ENCODE data around the gene KRTAP1-1.
"Not testable (repeated sequence)": the region's sequence is repeated elsewhere in the genome, so short reads cannot be mapped to it uniquely, and the experiment has no call there.

KRTAP1-1 gene

GRCh38 chr17:41009936-41010335 is 31.3 kb downstream of the KRTAP1-1 start:
- DNase-seq = no peak

DNA sequence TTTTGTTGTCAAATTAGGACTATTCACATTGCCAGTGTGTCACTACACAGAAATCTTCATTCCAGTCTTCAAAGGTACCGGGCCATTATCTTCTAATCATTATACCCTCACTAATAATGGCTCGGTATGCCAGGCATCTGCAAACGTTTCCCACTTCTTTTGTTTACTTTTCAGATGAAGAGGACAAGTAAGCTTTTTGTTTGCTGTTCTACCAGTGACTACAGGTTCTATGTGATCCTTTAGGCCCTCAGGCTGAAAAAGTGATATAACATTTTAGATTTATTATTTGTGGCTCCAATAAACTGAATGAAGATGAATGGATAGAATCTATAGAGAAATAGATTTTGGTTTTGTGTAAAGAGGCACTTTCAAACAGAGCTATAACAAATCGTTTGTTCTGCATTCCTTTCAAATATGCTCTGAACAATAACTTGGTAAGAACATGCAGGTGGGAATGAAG is 31.9 kb downstream of the KRTAP1-1 start:
- no peak for DNase-seq

DNA sequence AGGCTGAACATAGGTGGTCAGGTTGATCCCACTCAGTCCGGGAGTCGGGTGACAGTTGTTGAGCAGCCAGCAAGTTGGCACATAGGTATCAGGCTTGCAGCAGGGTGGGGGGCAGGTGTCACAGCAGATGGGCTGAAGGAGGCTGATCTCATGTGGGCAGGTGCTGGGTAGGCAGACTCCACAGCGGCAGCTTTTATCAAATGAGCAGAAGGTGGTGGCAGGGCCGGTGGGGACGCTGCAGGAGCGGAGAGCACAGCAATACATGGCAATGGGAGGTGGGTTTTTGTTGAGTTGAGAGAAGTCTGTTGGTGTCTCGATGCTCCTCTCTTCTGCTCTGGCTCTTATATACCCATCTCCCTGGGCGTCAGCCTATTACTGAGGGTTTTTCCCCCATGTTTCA is 32.4 kb downstream of the KRTAP1-1 start, which contains the start of gene KRTAP3-1:
TSS of gene KRTAP3-1 (minus strand) at position 318 of the 400 bp plus-strand sequence. CDS start at position 264, 54 bp downstream.
- no peak for DNase-seq

DNA sequence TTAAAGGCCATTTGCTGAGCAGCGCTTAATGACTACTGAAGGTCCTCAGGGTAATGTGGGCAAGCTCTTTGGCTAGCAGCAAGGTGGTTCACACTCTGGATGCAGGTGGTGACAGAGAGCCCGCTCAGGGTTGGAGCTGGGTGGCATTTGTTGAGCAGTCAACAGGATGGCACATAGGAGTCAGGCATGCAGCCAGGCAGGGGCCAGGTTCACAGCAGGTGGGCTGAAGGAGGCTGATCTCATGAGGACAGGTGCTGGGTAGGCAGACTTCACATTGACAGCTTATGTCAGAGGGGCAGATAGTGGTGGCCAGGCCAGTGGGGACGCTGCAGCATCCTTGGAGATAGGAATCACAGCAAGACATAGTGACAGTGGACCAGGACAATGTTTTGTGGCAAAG is 36.9 kb downstream of the KRTAP1-1 start:
- no peak for DNase-seq

DNA sequence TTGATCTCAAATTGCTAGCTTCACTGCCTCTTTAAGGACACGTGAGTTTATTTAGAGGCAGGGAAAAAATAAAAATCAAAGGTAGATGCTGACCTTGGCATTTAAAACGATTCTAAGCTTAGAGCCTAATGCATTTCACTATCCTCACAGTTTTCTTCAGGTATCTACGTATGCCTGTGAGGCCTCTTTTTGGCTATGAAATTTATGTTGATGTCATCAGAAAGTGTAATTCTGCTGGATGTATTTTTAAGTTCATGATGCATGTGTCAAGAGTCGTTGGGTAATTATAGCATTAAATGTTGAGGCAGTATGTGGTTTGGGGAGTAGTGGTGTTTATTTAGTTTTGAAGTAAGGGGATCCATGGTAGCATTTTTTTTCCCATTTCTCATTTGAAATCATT is 37.3 kb downstream of the KRTAP1-1 start:
- DNase-seq = no peak

GRCh38 chr17:41002814-41003213 is 38.4 kb downstream of the KRTAP1-1 start:
- DNase-seq = no peak

GRCh38 chr17:41001795-41002194 is 39.5 kb downstream of the KRTAP1-1 start:
- no peak for DNase-seq

DNA sequence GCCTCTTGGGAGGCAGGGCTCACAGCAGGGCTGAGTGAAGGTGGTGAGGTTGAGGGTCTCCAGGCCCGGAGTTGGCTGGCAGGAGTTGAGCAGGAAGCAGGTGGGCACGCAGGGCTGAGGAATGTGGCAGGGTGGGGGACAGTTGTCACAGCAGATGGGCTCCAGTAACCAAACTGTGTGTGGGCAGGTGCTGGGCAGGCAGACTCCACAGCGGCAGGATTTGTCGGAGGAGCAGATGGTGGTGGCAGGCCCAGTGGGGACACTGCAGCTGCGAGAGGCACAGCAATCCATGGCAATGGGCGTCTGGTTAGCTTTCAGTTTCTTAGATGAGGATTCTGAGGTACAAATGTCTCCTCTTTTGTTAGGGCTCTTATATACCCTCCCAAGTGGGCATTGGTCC is 41.7 kb downstream of the KRTAP1-1 start, which contains the start of gene KRTAP3-2:
TSS of gene KRTAP3-2 (minus strand) at position 344 of the 400 bp plus-strand sequence. CDS start at position 291, 53 bp downstream.
- not testable (repeated sequence) for DNase-seq

DNA sequence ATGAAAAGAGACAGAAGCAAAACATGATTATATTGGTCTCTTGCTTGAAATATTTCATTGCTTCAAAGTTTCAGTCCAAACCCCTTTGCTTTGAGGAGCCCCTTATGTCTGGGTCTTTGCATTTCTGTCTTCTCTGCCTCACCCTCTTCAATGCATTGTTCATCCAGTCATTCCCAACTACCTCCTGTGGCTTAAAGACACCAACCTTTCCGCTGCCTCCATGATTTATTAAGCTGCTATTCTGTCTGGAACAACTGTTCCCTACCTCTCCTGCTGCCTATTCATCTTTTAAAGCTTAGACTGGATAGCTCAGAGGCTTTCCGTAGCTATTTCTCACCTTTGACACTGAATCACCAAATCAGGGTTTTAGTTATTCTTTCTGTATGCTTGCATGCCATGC is 43.9 kb downstream of the KRTAP1-1 start:
- DNase-seq = no peak

- no peak for DNase-seq
Measured at GRCh38 chr17:40996829-40997228, 44.4 kb downstream of the KRTAP1-1 start.

GRCh38 chr17:40995116-40995515 is 46.1 kb downstream of the KRTAP1-1 start:
- DNase-seq = no peak

DNA sequence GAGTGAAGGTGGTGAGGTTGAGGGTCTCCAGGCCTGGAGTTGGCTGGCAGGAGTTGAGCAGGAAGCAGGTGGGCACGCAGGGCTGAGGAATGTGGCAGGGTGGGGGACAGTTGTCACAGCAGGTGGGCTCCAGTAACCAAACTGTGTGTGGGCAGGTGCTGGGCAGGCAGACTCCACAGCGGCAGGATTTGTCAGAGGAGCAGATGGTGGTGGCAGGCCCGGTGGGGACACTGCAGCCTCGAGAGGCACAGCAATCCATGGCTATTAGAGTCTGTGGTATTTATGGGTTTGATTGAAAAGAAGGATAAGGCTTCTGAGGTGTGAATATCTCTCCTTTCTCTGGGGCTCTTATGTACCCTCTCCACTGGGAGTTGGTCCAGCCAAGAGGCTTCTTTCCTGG is 47.4 kb downstream of the KRTAP1-1 start, which contains the start of gene KRTAP3-3:
TSS of gene KRTAP3-3 (minus strand) at position 326 of the 400 bp plus-strand sequence. CDS start at position 259, 67 bp downstream.
- DNase-seq = no peak

DNA sequence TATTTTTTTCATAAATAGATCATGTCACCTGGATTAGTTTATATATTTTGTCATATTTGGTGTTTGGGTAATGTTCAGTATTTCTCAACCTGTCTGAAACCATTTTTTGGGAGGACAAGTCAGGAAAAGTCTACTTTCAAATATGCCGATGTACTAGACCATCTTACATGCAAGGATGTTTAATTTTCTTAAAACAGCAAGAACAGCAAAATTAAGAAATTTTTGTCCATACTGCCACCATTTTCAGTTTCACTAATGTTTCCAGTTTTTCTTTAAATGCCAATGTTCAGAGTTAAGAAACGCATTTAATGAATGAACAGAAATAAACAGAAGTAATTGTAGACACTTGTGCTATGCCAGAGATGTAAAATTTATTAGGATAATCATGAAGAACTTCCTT is 48.2 kb downstream of the KRTAP1-1 start:
- no peak for DNase-seq

DNA sequence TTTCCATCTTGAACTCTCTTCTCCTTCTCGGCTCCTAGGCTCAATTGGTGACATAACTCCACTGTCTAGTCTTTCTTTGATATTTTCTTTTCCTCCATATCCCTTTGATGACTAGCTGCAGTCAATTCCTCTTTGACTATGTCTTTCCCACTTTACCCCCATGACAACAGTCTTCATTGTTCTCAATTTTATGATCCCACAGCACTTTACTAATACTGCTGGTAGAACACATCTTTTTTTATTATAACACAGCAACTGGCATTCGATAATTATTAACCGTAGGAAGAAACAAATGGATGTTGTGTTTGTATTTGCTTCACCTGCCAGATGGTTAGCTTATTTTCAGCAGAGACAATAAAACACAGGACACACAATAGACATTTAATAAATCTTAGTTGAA is 48.6 kb downstream of the KRTAP1-1 start:
- no peak for DNase-seq
